ENCODE measurements around the gene GNB2. TPM values are rescaled to one million over a fixed set of nuclear protein-coding genes. Genes with fewer than 3 reads are reported as not detected.
"Not testable (repeated sequence)": the region's sequence is repeated elsewhere in the genome, so short reads cannot be mapped to it uniquely, and the experiment has no call there.

The GNB2 gene
- total RNA-seq, 1 experiment from 2014 or later, result 65.0 TPM

DNA sequence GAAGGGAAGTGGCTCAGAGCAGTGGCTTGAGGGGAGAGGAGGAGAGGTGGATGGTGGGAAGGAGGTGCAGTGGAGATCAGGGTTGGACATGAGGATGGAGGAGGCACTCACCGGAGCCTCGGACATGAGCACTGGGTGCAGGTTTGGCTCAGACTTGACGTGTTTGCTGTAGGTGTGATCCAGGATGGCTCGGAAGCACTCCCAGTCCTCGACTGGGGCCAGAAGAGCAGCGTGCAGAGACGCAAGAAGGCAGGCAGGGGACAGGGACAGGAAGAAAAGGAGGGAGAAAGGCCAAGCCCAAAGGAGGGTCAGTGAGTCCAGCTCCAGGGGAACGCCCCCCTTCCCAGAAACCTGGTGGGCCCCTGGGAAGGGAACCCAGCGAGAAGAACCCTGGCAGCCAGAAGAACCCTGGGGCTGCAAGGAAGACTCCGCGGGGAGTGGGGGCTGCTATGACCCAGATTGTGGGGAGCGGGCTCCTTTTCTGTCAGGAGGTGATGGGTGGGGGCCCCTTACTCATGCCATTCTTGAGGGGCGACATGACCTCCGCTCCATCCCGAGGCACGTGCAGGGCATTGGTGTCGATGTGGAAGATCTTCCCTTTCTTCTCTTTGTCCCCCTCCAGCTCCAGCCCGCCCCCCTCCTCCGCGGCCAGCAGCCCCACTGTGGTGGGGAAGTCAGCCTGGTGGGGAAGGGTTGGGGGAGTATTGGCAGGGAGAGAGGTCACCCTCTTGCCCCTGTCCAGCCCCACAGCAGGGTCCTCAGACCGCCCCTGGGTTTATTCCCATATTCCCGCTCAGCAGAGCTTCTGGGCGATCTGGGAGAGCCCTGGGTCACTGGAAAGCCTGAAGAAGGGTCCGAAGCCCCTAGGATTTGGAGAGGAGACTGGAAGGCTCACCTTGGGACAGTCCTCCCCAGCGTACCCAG, 18.4 kb upstream of the GNB2 start:
- no peaks in the 10 kb centered on the region for H3K9me2 ChIP-seq (replicated peaks; ENCODE audit: insufficient read depth, low read length)
- no peaks in the 10 kb centered on the region for H3K4me1 ChIP-seq (ENCODE audit: low read length)
- no peak overlapping the region for H3K4me2 ChIP-seq (ENCODE audit: low read depth, low read length, poor library complexity, severe bottlenecking)
- H3K79me2 ChIP-seq (ENCODE audit: low read length), result no peaks in the 10 kb centered on the region
- no peak overlapping the region for H3K4me3 ChIP-seq (ENCODE audit: low read length)
- no peak for DNase-seq
- H4K20me1 ChIP-seq (ENCODE audit: insufficient read depth, low read depth, low read length), result no peaks in the 10 kb centered on the region
- no peaks in the 10 kb centered on the region for H3K9me3 ChIP-seq (ENCODE audit: low read length)
- H3K27ac ChIP-seq (ENCODE audit: low read length), result no peak overlapping the region
- H2AFZ ChIP-seq (ENCODE audit: low read length), result no peak overlapping the region
- no peaks in the 10 kb centered on the region for H3K27me3 ChIP-seq (ENCODE audit: low read length)
- no peak overlapping the region for H3K9ac ChIP-seq (ENCODE audit: low read length)
- H3K36me3 ChIP-seq (ENCODE audit: insufficient read depth, low read length), result no peaks in the 10 kb centered on the region

DNA sequence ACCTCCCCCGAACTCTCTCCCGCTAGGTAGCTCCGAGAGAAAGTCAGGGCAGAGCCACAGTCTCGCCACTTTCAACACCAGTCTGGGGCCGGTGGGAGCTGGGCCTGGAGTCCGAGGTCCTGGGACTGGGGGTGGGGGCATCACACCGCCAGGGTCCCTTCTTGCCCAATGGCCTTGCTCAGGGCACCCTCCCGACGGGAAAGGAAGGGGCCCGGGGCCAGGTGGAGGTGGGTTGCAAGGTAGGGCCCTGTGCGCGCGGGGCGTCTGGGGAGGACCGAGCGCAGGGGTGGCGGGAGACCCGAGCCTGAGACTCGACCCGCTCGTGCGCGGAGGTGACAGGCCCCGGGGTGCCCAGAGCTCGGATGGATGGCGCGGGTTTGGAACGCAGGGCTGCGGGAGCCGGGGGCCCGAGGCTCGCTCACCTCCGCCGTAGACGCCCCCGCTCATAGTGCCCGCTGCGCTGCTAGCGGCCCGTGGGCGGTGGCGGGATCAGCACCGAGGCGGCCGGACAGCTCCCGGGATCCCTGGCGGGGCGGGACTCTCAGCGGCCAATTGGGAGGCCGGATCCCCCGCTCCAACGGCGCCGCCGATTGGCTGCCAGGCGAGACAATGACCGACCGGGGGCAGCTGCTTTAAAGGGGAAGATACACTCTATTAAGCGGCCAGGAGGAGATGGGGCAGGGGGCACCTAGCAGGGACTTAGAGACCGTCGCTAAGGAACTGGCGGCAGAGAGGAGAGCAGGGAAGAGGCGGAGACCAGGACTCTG, 17.4 kb upstream of the GNB2 start, which contains the start of gene ACTL6B:
Gene ACTL6B, minus strand, starts transcription at position 541 of the 767 bp plus-strand sequence. Its CDS starts 94 bp downstream, at position 447.
- H4K20me1 ChIP-seq (ENCODE audit: insufficient read depth, low read depth, low read length), result no peaks in the 10 kb centered on the region
- H3K4me3 ChIP-seq (ENCODE audit: low read length), result no peak within 1 kb of the TSS
- no peak within 1 kb of the TSS for H3K9ac ChIP-seq (ENCODE audit: low read length)
- no peaks in the 10 kb centered on the region for H3K4me1 ChIP-seq (ENCODE audit: low read length)
- DNase-seq, result no peak
- no peaks in the 10 kb centered on the region for H3K36me3 ChIP-seq (ENCODE audit: insufficient read depth, low read length)
- H3K9me2 ChIP-seq (replicated peaks; ENCODE audit: insufficient read depth, low read length), result no peaks in the 10 kb centered on the region
- no peaks in the 10 kb centered on the region for H3K27me3 ChIP-seq (ENCODE audit: low read length)
- no peaks in the 10 kb centered on the region for H3K79me2 ChIP-seq (ENCODE audit: low read length)
- H3K4me2 ChIP-seq (ENCODE audit: low read depth, low read length, poor library complexity, severe bottlenecking), result no peak within 1 kb of the TSS
- H2AFZ ChIP-seq (ENCODE audit: low read length), result no peak within 1 kb of the TSS
- no peaks in the 10 kb centered on the region for H3K9me3 ChIP-seq (ENCODE audit: low read length)
- H3K27ac ChIP-seq (ENCODE audit: low read length), result no peak within 1 kb of the TSS

DNA sequence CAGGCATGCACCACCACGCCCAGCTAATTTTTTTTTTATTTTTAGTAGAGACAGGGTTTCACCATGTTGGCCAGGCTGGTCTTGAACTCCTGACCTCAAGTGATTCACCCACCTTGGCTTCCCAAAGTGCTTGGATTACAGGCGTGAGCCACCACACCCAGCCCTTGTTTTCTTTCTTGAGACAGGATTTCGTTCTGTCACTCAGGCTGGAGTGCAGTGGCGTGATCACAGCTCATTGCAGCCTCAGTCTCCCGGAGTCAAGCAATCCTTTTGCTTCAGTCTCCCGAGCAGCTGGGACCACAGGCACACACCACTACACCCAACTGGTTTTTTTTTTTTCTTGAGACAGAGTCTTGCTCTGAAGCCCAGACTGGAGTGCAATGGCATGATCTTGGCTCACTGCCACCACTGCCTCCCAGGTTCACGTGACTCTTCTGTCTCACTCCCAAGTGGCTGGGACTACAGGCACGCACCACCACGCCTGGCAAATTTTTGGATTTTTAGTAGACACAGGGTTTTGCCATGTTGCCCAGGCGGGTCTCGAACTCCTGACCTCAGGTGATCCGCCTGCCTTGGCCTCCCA, 11.3 kb upstream of the GNB2 start:
- not testable (repeated sequence) for H3K27ac ChIP-seq (ENCODE audit: low read length); H3K9me3 ChIP-seq (ENCODE audit: low read length); H3K9me2 ChIP-seq (replicated peaks; ENCODE audit: insufficient read depth, low read length); H3K4me1 ChIP-seq (ENCODE audit: low read length); H3K36me3 ChIP-seq (ENCODE audit: insufficient read depth, low read length); H4K20me1 ChIP-seq (ENCODE audit: insufficient read depth, low read depth, low read length); H3K9ac ChIP-seq (ENCODE audit: low read length); DNase-seq; H3K4me2 ChIP-seq (ENCODE audit: low read depth, low read length, poor library complexity, severe bottlenecking); H3K79me2 ChIP-seq (ENCODE audit: low read length); H3K27me3 ChIP-seq (ENCODE audit: low read length); H2AFZ ChIP-seq (ENCODE audit: low read length); H3K4me3 ChIP-seq (ENCODE audit: low read length)

DNA sequence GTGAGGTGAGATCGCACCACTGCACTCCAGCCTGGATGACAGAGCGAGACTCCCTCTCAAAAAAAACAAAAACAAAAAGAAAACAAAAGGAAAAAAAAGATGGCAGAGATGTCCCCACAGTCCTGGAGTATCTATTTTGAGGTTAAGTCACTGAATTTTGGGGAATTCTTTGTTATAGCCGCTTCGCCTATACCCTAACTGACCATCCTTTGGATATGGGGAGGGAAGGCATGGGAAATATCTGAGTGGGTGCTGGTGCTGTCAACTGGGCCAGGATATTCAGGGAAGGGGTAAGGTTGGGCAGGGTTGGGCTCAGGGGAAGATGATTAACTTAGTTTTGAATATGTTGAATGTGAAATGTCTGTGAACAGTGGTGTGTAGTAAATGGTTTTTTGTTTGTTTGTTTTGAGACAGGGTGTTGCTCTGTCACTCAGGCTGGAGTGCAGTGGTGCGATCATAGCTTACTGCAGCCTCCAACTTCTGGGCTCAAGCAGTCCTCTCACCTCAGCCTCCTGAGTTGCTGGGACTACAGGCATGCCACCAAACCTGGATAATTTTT, 8.3 kb upstream of the GNB2 start:
- H3K4me2 ChIP-seq (ENCODE audit: low read depth, low read length, poor library complexity, severe bottlenecking), result no peak overlapping the region
- H3K4me3 ChIP-seq (ENCODE audit: low read length), result no peak overlapping the region

DNA sequence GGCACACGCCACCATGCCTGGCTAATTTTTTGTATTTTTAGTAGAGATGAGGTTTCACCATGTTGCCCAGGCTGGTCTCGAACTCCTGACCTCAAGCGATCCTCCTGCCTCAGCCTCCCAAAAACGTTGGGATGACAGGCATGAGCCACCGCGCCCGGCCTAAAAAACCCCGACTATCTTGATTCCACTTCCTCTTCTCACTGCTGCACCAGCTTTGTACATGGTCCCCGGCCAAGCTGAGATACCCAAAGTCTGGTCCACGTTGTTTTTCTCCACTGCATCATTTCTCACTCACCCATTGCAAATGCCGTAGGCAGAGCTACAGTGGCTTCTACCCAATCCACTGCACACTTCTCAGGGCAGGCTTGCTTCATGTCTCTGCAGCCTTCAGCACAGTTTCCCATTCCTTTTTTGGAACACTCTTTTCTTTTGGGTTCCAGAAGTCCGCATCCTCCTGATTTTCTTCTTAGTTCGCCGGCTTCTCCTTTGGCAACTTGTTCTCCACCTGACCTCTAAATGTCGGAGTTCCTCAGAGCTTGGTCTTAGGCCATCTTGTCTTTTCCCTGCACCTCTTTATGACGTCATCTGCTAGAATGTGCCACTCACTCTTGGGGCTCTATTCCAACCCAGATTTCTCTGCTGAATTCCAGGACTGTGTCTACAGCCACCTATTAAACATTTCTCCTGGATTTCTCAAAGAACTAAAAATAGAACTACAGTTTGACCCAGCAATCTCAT, 6.0 kb upstream of the GNB2 start:
- Histone ChIP-seq H2AFZ (ENCODE audit: low read length) (no peak overlapping the region), H3K27ac (ENCODE audit: low read length) (no peak overlapping the region), H3K4me1 (ENCODE audit: low read length) (no peaks in the 10 kb centered on the region), H3K9ac (ENCODE audit: low read length) (no peak overlapping the region), H4K20me1 (ENCODE audit: insufficient read depth, low read depth, low read length) (no peaks in the 10 kb centered on the region), H3K9me3 (ENCODE audit: low read length) (no peaks in the 10 kb centered on the region), H3K36me3 (ENCODE audit: insufficient read depth, low read length) (no peaks in the 10 kb centered on the region), H3K4me3 (ENCODE audit: low read length) (no peak overlapping the region), H3K79me2 (ENCODE audit: low read length) (no peaks in the 10 kb centered on the region), H3K9me2 (replicated peaks; ENCODE audit: insufficient read depth, low read length) (no peaks in the 10 kb centered on the region), H3K27me3 (ENCODE audit: low read length) (no peaks in the 10 kb centered on the region), H3K4me2 (ENCODE audit: low read depth, low read length, poor library complexity, severe bottlenecking) (no peak overlapping the region)
- DNase-seq, result no peak

More for the DNA sequence above, 8.3 kb upstream of the GNB2 start:
- no peaks in the 10 kb centered on the region for H3K36me3 ChIP-seq (ENCODE audit: insufficient read depth, low read length)
- no peaks in the 10 kb centered on the region for H4K20me1 ChIP-seq (ENCODE audit: insufficient read depth, low read depth, low read length)
- H3K9ac ChIP-seq (ENCODE audit: low read length), result no peak overlapping the region
- DNase-seq, result no peak
- no peaks in the 10 kb centered on the region for H3K79me2 ChIP-seq (ENCODE audit: low read length)
- no peaks in the 10 kb centered on the region for H3K9me3 ChIP-seq (ENCODE audit: low read length)
- H3K4me1 ChIP-seq (ENCODE audit: low read length), result no peaks in the 10 kb centered on the region
- no peaks in the 10 kb centered on the region for H3K27me3 ChIP-seq (ENCODE audit: low read length)
- H3K27ac ChIP-seq (ENCODE audit: low read length), result no peak overlapping the region
- no peak overlapping the region for H2AFZ ChIP-seq (ENCODE audit: low read length)
- H3K9me2 ChIP-seq (replicated peaks; ENCODE audit: insufficient read depth, low read length), result no peaks in the 10 kb centered on the region

GRCh38 chr7:100668069-100668449, 5.5 kb upstream of the GNB2 start:
- Histone ChIP-seq H3K9me2 (replicated peaks; ENCODE audit: insufficient read depth, low read length) (no peaks in the 10 kb centered on the region), H3K4me1 (ENCODE audit: low read length) (peaks cover 2% of the 10 kb centered on the region; the same call in 1 of the 2 replicates), H3K27me3 (ENCODE audit: low read length) (no peaks in the 10 kb centered on the region), H3K9me3 (ENCODE audit: low read length) (no peaks in the 10 kb centered on the region), H3K4me2 (ENCODE audit: low read depth, low read length, poor library complexity, severe bottlenecking) (no peak overlapping the region), H2AFZ (ENCODE audit: low read length) (no peak overlapping the region), H3K36me3 (ENCODE audit: insufficient read depth, low read length) (no peaks in the 10 kb centered on the region), H4K20me1 (ENCODE audit: insufficient read depth, low read depth, low read length) (no peaks in the 10 kb centered on the region), H3K79me2 (ENCODE audit: low read length) (no peaks in the 10 kb centered on the region), H3K27ac (ENCODE audit: low read length) (no peak overlapping the region), H3K4me3 (ENCODE audit: low read length) (no peak overlapping the region), H3K9ac (ENCODE audit: low read length) (no peak overlapping the region)
- DNase-seq, result no peak

GRCh38 chr7:100669106-100669505, 4.4 kb upstream of the GNB2 start:
- H3K4me1 ChIP-seq (ENCODE audit: low read length); H3K9me2 ChIP-seq (replicated peaks; ENCODE audit: insufficient read depth, low read length); H3K36me3 ChIP-seq (ENCODE audit: insufficient read depth, low read length); H2AFZ ChIP-seq (ENCODE audit: low read length); H3K9ac ChIP-seq (ENCODE audit: low read length); H3K4me3 ChIP-seq (ENCODE audit: low read length); H3K4me2 ChIP-seq (ENCODE audit: low read depth, low read length, poor library complexity, severe bottlenecking); H3K27me3 ChIP-seq (ENCODE audit: low read length); H3K9me3 ChIP-seq (ENCODE audit: low read length); H3K79me2 ChIP-seq (ENCODE audit: low read length); DNase-seq; H4K20me1 ChIP-seq (ENCODE audit: insufficient read depth, low read depth, low read length); H3K27ac ChIP-seq (ENCODE audit: low read length): not testable (repeated sequence)
